ENCODE measurements around the gene SPEN. TPM values are rescaled to one million over a fixed set of nuclear protein-coding genes. Genes with fewer than 3 reads are reported as not detected.

Gene SPEN
- total RNA-seq, 4 donors from 2014 or later: 41.4 to 63.6 (median 42.9) TPM

DNA sequence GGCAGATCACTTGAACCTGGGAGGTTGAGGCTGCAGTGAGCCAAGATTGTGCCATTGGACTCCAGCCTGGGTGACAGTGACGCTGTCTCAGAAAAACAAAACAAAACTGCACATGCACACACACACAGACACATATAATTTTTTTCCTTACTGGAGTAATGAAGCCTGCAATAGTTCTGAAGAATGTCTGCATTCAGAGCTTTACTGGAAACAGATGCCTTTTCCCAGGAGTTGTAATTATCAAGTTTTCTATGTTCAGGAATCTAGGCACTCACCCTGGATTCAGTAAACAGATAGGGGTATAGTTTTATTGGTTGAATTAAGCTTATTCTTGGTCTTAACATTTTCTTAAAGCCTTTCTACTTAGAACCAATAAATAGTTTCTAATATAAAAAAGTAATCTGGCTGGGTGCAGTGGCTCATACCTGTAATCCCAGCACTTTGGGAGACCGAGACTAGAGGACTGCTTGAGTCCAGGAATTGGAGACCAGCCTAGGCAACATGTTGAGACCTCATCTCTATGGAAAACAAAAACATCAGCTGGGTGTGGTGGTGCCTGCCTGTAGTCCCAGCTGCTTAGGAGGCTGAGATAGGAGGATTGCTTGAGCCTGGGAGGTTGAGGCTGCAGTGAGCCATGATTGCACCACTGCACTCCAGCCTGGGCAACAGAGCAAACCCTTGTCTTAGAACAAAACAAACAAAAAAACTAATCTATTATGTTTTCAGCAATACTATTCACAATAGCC lies 15.8 kb downstream of the SPEN start:
- intact Hi-C loops (cut with DNase I; ENCODE audit: low total_unique reads): no loop called here
- WGBS, 2 donors: 71 to 83% methylated on average over 2 of the region's 2 CpGs
- TF ChIP-seq POLR2A (IDR thresholded peaks at IDR 0.05): no peak
- TF ChIP-seq, protein P1, sequence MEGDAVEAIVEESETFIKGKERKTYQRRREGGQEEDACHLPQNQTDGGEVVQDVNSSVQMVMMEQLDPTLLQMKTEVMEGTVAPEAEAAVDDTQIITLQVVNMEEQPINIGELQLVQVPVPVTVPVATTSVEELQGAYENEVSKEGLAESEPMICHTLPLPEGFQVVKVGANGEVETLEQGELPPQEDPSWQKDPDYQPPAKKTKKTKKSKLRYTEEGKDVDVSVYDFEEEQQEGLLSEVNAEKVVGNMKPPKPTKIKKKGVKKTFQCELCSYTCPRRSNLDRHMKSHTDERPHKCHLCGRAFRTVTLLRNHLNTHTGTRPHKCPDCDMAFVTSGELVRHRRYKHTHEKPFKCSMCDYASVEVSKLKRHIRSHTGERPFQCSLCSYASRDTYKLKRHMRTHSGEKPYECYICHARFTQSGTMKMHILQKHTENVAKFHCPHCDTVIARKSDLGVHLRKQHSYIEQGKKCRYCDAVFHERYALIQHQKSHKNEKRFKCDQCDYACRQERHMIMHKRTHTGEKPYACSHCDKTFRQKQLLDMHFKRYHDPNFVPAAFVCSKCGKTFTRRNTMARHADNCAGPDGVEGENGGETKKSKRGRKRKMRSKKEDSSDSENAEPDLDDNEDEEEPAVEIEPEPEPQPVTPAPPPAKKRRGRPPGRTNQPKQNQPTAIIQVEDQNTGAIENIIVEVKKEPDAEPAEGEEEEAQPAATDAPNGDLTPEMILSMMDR (IDR thresholded peaks at IDR 0.05): no peak
- H3K4me3 ChIP-seq (ENCODE audit: low read depth, poor library complexity, severe bottlenecking): no peak overlapping the region
- no peak for DNase-seq (ENCODE audit: low spot score in 2 of 2)

DNA sequence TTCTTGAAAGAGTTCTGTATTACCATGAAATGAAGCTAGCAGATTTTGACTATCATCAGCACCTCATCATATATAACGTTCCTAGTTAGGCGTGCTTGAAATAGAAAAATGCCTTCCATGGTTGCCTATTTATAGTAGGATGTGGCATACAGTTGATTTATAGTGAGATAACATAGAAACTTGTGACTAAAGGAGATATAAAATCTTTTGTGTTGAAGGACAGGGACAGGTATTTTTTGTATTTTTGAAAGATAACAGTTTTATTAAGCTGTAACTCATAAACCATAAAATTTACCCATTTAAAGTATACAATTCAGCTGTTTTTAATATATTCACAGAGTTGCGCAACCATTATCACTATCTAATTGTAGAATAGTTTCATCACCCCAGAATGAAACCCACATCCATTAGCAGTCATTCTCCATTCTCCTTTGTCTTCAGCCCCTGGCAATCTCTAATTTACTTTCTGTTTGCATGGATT lies 19.3 kb downstream of the SPEN start:
- no peak overlapping the region for H3K4me3 ChIP-seq (ENCODE audit: low read depth, poor library complexity, severe bottlenecking)
- TF ChIP-seq, protein P1 (IDR thresholded peaks at IDR 0.05): no peak
- TF ChIP-seq POLR2A (IDR thresholded peaks at IDR 0.05): no peak
- no peak for DNase-seq (ENCODE audit: low spot score in 2 of 2)
- WGBS, 2 donors: 79 to 80% methylated on average over 3 of the region's 3 CpGs
- intact Hi-C loops (cut with DNase I; ENCODE audit: low total_unique reads): no loop called here

DNA sequence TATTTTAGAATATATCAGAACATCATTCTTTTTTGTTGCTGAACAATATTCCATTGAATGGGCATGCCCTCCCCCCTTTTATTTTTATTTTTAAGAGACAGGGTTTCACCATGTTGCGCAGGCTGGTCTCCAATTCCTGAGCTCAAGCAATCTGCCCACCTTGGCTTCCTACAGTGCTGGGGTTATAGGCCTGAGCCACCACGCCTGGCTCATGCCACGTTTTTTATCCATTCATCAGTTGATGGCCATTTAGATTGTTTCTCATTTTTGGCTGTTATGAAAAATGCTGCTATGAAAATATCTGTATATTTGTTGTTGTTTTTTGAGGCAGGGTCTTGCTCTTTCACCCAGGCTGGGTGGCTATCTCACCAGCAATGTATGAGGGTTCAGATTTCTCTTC lies 19.8 kb downstream of the SPEN start:
- H3K4me3 ChIP-seq (ENCODE audit: low read depth, poor library complexity, severe bottlenecking): no peak overlapping the region
- intact Hi-C loops (cut with DNase I; ENCODE audit: low total_unique reads): no loop called here
- no peak for DNase-seq (ENCODE audit: low spot score in 2 of 2)
- 83 to 84% methylated on average over 3 of the region's 3 CpGs for WGBS, 2 donors
- TF ChIP-seq POLR2A (IDR thresholded peaks at IDR 0.05): no peak
- TF ChIP-seq, protein P1 (IDR thresholded peaks at IDR 0.05): no peak

DNA sequence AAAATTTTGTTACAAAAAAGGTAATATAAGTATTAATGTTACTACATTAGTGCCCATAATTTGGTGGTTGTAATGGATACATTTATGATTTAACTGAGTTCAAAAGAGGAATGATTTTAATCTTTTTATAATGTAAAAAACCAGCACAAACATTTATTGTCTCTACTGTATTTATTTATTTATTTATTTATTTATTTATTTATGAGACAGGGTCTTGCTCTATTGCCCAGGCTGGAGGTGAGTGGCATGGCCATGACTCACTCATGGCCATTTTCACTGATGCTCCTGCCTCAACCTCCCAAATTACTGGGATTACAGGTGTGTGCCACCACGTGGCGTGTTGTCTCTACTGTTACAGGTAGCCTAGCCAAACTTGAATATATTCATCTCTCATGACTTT lies 21.9 kb downstream of the SPEN start:
- H3K4me3 ChIP-seq (ENCODE audit: low read depth, poor library complexity, severe bottlenecking): no peak overlapping the region
- WGBS, 2 donors: 95 to 97% methylated on average over 2 of the region's 2 CpGs
- no peak for TF ChIP-seq POLR2A (IDR thresholded peaks at IDR 0.05)
- TF ChIP-seq, protein P1 (IDR thresholded peaks at IDR 0.05): no peak
- intact Hi-C loops (cut with DNase I; ENCODE audit: low total_unique reads): no loop called here
- no peak for DNase-seq (ENCODE audit: low spot score in 2 of 2)

DNA sequence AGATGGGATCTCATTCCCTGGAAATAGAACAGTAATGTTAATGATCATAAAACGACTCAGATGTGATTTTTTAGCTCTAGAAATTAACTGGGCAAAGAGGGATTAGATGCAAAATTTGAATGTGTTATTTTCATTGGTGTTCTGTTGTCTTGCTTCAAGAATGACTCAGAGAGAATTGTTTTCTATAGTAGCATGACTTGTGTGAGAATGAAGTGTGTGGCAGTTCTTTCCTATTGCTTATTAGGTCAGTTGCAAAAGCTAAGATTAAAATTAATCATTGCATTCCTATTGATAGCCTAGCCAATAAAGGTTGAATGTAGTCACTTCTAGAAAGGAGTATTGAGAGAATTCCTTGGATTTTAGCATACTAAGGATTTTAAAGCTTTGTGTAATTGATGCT lies 22.9 kb downstream of the SPEN start:
- DNase-seq (ENCODE audit: low spot score in 2 of 2): no peak
- WGBS, 2 donors: 43 to 63% methylated on average over 1 of the region's 1 CpG
- TF ChIP-seq, protein P1 (IDR thresholded peaks at IDR 0.05): no peak
- no peak for TF ChIP-seq POLR2A (IDR thresholded peaks at IDR 0.05)
- intact Hi-C loops (cut with DNase I; ENCODE audit: low total_unique reads): no loop called here
- no peak overlapping the region for H3K4me3 ChIP-seq (ENCODE audit: low read depth, poor library complexity, severe bottlenecking)

DNA sequence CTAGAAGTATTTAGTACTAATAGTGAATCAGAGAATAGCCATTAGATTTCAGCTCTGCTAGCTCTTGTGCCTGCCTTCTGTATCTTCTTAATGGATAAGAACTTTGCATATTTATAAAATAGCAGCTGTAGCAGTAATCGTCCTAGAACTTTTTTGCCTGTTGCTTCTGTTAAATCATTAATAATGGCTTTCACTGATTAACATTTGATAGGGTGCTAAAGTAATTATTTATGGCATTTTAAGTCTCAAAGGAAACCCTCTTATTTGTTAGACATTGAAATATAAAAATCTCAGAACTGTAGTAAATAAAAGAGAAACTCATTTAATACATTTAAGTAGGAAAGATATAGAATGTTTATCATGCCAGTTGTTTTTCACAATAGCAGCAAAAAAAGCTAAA lies 27.0 kb downstream of the SPEN start:
- WGBS, 2 donors: 67 to 68% methylated on average over 1 of the region's 1 CpG
- no peak overlapping the region for H3K4me3 ChIP-seq (ENCODE audit: low read depth, poor library complexity, severe bottlenecking)
- intact Hi-C loops (cut with DNase I; ENCODE audit: low total_unique reads): no loop called here
- TF ChIP-seq, protein P1 (IDR thresholded peaks at IDR 0.05): no peak
- TF ChIP-seq POLR2A (IDR thresholded peaks at IDR 0.05): no peak
- no peak for DNase-seq (ENCODE audit: low spot score in 2 of 2)

All from lower leg skin (tissue), 4 donors.